Tibial artery (tissue), 4 donors: ENCODE data around the gene EML6.

Experiments used
- DNase-seq, 2 donors: peaks; one replicate each; pipeline ENCODE4 v3.0.0-alpha.2; 2019
- H3K27ac ChIP-seq, 2 donors: fragments of 200-600 bp; sonication (generic) in 1 of 2; 1 replicate in 1 of 2; 2 replicates in 1 of 2; pipeline ENCODE4 v1.5.1; 2018 to 2019; ENCODE audit warnings: mild to moderate bottlenecking in 1 of 2
- H3K27me3 ChIP-seq, 2 donors: fragments of 200-600 bp; sonication (generic) in 1 of 2; one replicate each; pipeline versions ENCODE4 v1.5.1 to v1.6.0; 2016 to 2019
- H3K36me3 ChIP-seq, 3 donors: fragments of 200-600 bp; sonication (generic) in 2 of 3; one replicate each; pipeline ENCODE4 v1.5.1; 2016 to 2019; ENCODE audit warnings: mild to moderate bottlenecking in 2 of 3
- H3K4me1 ChIP-seq, 4 donors: fragments of 200-600 bp; sonication (generic) in 2 of 4; 1 replicate in 3 of 4; 2 replicates in 1 of 4; pipeline ENCODE4 v1.5.1; 2016 to 2019
- H3K4me3 ChIP-seq, 2 donors: fragments of 200-600 bp; sonication (generic) in 1 of 2; 1 replicate in 1 of 2; 2 replicates in 1 of 2; pipeline ENCODE4 v1.5.1; 2018 to 2019; ENCODE audit warnings: mild to moderate bottlenecking in 2 of 2
- H3K9me3 ChIP-seq, 3 donors: fragments of 200-600 bp; sonication (generic) in 1 of 3; one replicate each; pipeline ENCODE4 v1.5.1; 2016 to 2019
- CTCF ChIP-seq, 2 experiments: fragments of 200-600 bp in 1 of 2; fragments of 450-650 bp in 1 of 2; IDR thresholded peaks; one replicate each; pipeline ENCODE4 v1.5.1; 2017 to 2019; ENCODE audit warnings: antibody characterized with exemption in 2 of 2, mild to moderate bottlenecking in 1 of 2, moderate library complexity in 1 of 2
- intact Hi-C: fragments of 100-400 bp; cut with DNase I; formaldehyde crosslinking; loops from one replicate; pipeline ENCODE4 v1.15.0; 2023; ENCODE audit warnings: low total_unique reads

The EML6 gene

DNA sequence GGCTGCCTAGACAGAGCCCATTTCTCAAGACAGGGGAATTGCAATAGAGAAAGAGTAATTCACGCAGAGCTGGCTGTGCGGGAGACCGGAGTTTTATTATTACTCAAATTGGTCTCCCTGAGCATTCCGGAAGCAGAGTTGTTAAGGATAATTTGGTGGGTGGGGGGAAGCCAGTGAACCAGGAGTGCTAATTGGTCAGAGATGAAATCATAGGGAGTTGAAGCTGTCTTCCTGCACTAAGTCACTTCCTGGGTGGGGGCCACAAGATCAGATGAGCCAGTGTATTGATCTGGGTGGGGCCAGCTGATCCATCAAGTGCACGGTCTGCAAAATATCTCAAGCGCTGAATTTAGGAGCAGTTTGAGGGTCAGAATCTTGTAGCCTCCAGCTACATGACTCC lies 242.0 kb downstream of the EML6 start:
- intact Hi-C loops: no loop called here
- no peak overlapping the region for H3K27ac ChIP-seq

DNA sequence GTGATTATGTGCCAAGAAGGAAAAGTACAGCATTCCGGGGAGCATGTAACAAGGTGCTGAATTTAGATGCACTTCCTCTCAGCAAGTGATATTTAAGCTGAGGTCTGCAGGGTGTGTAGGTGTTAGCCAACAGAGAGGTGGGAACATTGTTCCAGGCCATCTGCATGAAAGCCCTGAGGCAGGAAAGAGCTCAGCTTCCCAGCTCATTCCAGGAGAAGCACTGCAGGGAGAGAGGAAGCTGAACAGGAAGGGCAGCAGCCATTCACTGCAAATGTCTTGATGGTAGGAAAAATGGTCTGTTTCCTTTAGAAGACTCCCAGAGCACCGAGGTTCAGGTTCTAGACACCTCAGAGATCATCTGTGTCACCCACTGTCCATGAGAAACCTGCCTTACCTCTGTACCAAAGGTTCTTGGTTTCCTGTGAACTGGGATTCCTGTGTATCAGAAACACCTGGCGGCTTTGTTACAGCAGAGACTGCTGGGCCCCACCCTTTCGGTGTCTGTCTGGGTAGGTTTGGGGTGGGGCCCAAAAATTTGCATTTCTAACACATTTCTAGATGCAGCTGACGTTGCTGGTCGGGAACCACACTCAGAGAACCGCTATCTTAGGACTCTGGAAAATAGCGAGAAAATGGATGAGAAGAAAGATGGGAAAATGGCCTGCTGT lies 242.8 kb downstream of the EML6 start:
- no peaks in the 10 kb centered on the region for H3K27me3 ChIP-seq
- peaks cover 0 to 34% (median 18%) of the 10 kb centered on the region in 3 donors for H3K36me3 ChIP-seq
- H3K4me3 ChIP-seq: no peak overlapping the region
- no peak for TF ChIP-seq CTCF (IDR thresholded peaks at IDR 0.05)
- no peak overlapping the region for H3K27ac ChIP-seq
- DNase-seq: no peak
- peaks cover 0 to 15% (median 1%) of the 10 kb centered on the region in 4 donors for H3K4me1 ChIP-seq
- intact Hi-C loops: no loop called here
- no peaks in the 10 kb centered on the region for H3K9me3 ChIP-seq

More for the DNA sequence above, 242.0 kb downstream of the EML6 start:
- no peak for DNase-seq
- Histone ChIP-seq H3K4me3 (no peak overlapping the region), H3K27me3 (no peaks in the 10 kb centered on the region), H3K9me3 (no peaks in the 10 kb centered on the region), H3K4me1 (peaks cover 0 to 15% (median 0%) of the 10 kb centered on the region in 4 donors), H3K36me3 (peaks cover 0 to 26% (median 13%) of the 10 kb centered on the region in 3 donors)
- TF ChIP-seq CTCF (IDR thresholded peaks at IDR 0.05): no peak

DNA sequence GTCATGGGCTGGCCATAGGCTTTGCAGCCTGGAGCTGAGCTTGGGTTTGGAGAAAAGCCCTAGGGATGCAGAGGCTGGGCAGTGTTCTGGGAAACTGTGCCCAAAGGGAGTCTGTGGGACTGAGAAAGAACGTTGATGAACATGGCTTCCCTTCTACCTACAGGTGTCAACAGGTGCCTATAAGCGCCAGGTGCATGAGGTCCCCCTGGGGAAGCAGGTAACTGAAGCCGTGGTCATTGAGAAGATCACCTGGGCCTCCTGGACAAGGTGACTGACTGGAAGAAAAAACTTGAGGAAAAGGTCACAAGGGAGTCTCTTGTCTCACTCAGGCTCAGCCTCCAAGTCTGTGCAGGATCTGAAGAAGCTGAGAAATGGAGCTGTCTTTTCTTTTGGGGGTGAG lies 243.4 kb downstream of the EML6 start:
- peaks cover 0 to 34% (median 18%) of the 10 kb centered on the region in 3 donors for H3K36me3 ChIP-seq
- DNase-seq: no peak
- no peaks in the 10 kb centered on the region for H3K27me3 ChIP-seq
- no peak overlapping the region for H3K27ac ChIP-seq
- H3K4me3 ChIP-seq: no peak overlapping the region
- H3K4me1 ChIP-seq: peaks cover 0 to 15% (median 3%) of the 10 kb centered on the region in 4 donors
- no peak for TF ChIP-seq CTCF (IDR thresholded peaks at IDR 0.05)
- intact Hi-C loops: no loop called here
- H3K9me3 ChIP-seq: no peaks in the 10 kb centered on the region

DNA sequence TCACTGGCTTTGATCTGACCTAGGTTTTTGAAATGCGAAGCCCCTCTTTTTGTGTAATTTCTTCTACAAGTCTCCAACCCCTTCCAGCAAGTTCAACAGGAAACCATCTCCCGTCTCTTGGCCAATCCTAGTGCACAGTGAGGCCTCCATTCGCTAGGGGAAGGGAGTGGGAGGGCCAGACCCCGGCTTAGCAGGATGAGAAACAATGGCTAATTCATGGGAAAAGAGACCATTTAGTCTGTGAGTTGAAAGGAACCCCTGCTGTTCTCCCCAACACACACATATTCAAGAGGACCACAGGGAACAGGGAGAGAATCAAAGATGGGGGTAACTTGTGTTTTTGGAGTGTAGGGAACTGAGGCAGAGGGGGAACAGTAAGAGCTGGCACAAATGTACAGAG lies 243.8 kb downstream of the EML6 start:
- no peak for DNase-seq
- intact Hi-C loops: no loop called here
- Histone ChIP-seq H3K36me3 (peaks cover 0 to 34% (median 18%) of the 10 kb centered on the region in 3 donors), H3K27ac (no peak overlapping the region), H3K4me3 (no peak overlapping the region), H3K27me3 (no peaks in the 10 kb centered on the region), H3K4me1 (peaks cover 0 to 15% (median 3%) of the 10 kb centered on the region in 4 donors), H3K9me3 (no peaks in the 10 kb centered on the region)
- TF ChIP-seq CTCF (IDR thresholded peaks at IDR 0.05): no peak

DNA sequence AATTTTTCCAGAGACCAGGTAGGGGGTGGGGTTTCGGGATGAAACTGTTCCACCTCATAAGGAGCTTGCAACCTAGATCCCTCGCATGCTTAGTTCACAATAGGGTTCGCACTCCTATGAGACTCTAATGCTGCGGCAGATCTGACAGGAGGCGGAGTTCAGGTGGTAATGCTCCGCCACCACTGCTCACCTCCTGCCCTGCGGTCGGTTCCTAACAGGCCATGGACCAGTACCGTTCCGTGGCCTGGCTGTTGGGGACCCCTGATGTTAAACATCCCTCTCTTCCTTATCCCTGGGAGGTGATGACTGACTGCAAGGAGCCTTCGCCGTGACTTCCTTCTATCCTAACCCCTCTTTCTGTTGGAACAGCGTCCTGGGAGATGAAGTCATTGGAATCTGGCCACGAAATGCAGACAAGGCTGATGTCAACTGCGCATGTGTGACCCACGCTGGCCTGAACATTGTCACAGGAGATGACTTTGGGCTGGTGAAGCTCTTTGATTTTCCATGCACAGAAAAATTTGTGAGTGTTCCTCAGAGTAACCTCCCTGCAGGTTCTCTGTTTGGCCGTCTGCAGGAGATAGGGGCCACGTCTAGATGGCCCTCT lies 244.4 kb downstream of the EML6 start:
- TF ChIP-seq CTCF (IDR thresholded peaks at IDR 0.05): no peak
- DNase-seq: no peak
- Histone ChIP-seq H3K4me1 (peaks cover 0 to 15% (median 8%) of the 10 kb centered on the region in 4 donors), H3K9me3 (no peaks in the 10 kb centered on the region), H3K36me3 (peaks cover 0 to 36% (median 18%) of the 10 kb centered on the region in 3 donors), H3K27ac (no peak overlapping the region), H3K27me3 (no peaks in the 10 kb centered on the region), H3K4me3 (no peak overlapping the region)
- intact Hi-C loops: no loop called here
